GM12878 (cell line): Measurements from ENCODE around the gene GPBAR1. TPM values are rescaled to one million over a fixed set of nuclear protein-coding genes. Genes with fewer than 3 reads are reported as not detected.

Experiments used
- BHLHE40 ChIP-seq, 2 experiments: fragments of 450-650 bp in 1 of 2; IDR thresholded peaks; 2 replicates each; pipeline ENCODE4 v1.6.1; 2011 to 2017; ENCODE audit warnings: low read depth in 2 of 2, borderline replicate concordance in 1 of 2, improper control_type of control experiment in 1 of 2, low read length in 1 of 2, mild to moderate bottlenecking in 1 of 2
- CBFB ChIP-seq: IDR thresholded peaks from 2 replicates; pipeline ENCODE4 v1.6.1; 2016; ENCODE audit warnings: antibody characterized with exemption, low read depth
- CREM ChIP-seq: IDR thresholded peaks from 2 replicates; pipeline ENCODE4 v1.6.1; 2014; ENCODE audit warnings: antibody characterized with exemption, low read depth
- IKZF1 ChIP-seq: fragments of 450-650 bp; conservative IDR thresholded peaks from 2 replicates; pipeline ENCODE4 v1.6.1; 2017; ENCODE audit warnings: antibody characterized with exemption, mild to moderate bottlenecking
- MXI1 ChIP-seq: fragments of 150-350 bp; IDR thresholded peaks from 2 replicates; pipeline ENCODE4 v1.6.1; 2011; ENCODE audit warnings: low read depth, mild to moderate bottlenecking, inconsistent platforms, low read length, improper control_type of control experiment
- RBBP5 ChIP-seq: fragments of 200-600 bp; sonication (generic); conservative IDR thresholded peaks from 2 replicates; pipeline ENCODE4 v1.6.1; 2016
- RUNX3 ChIP-seq: IDR thresholded peaks from 2 replicates; pipeline ENCODE4 v1.6.1; 2012; ENCODE audit warnings: low read length, inconsistent platforms
- SPI1 ChIP-seq: IDR thresholded peaks from 2 replicates; pipeline ENCODE4 v1.6.1; 2011; ENCODE audit warnings: low read depth, mild to moderate bottlenecking, low read length, moderate library complexity, borderline replicate concordance; ENCODE audit not compliant: insufficient read depth
- TARDBP ChIP-seq: IDR thresholded peaks from 2 replicates; pipeline ENCODE4 v1.6.1; 2016; ENCODE audit warnings: borderline replicate concordance
- TCF12 ChIP-seq: IDR thresholded peaks from 2 replicates; pipeline ENCODE4 v1.6.1; 2011; ENCODE audit warnings: low read depth, mild to moderate bottlenecking, low read length
- YY1 ChIP-seq: IDR thresholded peaks from 2 replicates; pipeline ENCODE4 v1.6.1; 2011; ENCODE audit warnings: low read depth, mild to moderate bottlenecking, low read length
- ZSCAN29 ChIP-seq: fragments of 450-650 bp; IDR thresholded peaks from 2 replicates; pipeline ENCODE4 v1.6.1; 2017; ENCODE audit warnings: mild to moderate bottlenecking, moderate library complexity
- polyA plus RNA-seq, 11 experiments: library from polyadenylated mRNA; depleted of rRNA in 4 of 11; unstranded in 6 of 11; stranded (reverse) in 5 of 11; fragments of >200 nt; fragmentation: Nextera tagmentation in 4 of 11; fragmentation: Illumina TruSeq in 1 of 11; extraction: Ambion mirVana in 4 of 11; extraction: Trizol in 1 of 11; gene quantifications; 1 replicate in 1 of 11; 2 replicates in 10 of 11; pipeline versions ENCODE4 v1.2.1 to v1.2.3, GENCODE V29; 2011 to 2016; ENCODE audit warnings: inconsistent platforms in 2 of 11, missing spikeins in 2 of 11, low read depth in 1 of 11
- total RNA-seq, 4 experiments: library from RNA; depleted of rRNA in 3 of 4; stranded (reverse); fragments of >200 nt in 3 of 4; fragmentation: Illumina TruSeq in 1 of 4; extraction: Trizol in 1 of 4; gene quantifications; 2 replicates each; pipeline versions ENCODE4 v1.2.1 to v1.2.3, GENCODE V29; 2013 to 2021
- TF ChIP-seq, protein P1 (sequence below): IDR thresholded peaks from 2 replicates; pipeline ENCODE4 v1.6.1; 2012; ENCODE audit warnings: improper control_type of control experiment, low read depth, low read length; ENCODE audit not compliant: insufficient replicate concordance
- TF ChIP-seq, protein P2 (sequence below): fragments of 450-650 bp; IDR thresholded peaks from 2 replicates; pipeline ENCODE4 v1.6.1; 2017; ENCODE audit warnings: mild to moderate bottlenecking, moderate library complexity
- TF ChIP-seq, protein P3 (sequence below): IDR thresholded peaks from 2 replicates; pipeline ENCODE4 v1.6.1; 2011; ENCODE audit warnings: low read depth, mild to moderate bottlenecking, low read length, moderate library complexity, borderline replicate concordance; ENCODE audit errors: extremely low read depth

GPBAR1 gene
- total and polyA plus RNA-seq, 10 of the 15 experiments (the other 5 are each of a cell fraction or from before 2014, with no cell fraction given): 0.03 to 0.36 (median 0.11) TPM; not detected in 3

DNA sequence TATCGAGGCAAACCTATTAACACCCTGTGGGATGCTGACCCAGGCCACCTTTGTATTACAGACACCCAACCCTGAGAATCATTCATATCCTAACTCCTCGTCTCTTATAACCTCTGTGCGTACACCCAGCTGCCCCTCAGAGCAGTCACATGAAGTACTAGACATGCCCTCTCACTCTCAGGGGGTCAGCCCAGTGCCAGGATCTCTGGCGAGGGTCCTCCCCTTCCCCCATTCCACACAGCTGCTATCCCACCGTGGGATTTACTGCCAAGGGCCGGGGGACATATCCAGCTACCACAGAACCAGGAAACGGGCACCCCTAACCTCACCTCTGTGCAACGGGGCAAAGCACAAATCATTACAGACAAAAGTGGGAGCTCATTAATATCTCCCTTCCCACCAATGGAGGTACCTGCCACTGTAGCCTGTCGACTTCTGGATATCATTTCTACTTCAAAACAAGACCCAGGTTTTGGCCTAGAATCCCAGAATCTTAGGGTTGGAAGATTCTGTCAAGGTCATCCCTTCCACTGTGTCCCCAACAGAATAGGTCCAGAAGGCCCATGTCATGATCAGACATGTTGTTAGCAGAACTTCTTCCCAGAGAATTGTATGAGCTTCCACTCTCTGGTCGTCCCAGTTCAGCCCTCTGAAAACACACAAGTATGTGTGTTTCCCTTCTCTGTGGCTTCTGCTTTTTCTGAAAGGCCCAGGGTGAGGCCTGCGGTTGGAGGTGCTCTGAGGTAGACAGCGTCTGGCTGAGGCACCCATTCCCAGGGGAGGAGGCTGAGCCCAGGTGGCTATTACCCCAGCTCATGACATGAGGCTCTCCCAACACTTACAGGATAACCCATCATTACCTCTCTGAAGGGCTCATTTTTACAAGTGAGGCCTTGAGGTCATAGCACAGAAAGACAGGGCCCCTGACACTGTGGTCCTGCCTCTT lies 29.8 kb downstream of the GPBAR1 start (continued):
- TF ChIP-seq SPI1 (peak; percentile 81), RUNX3 (peak; percentile 94), CREM (peak; percentile 70), TARDBP (no peak), BHLHE40 (IDR thresholded peaks at IDR 0.05; ENCODE audit: borderline replicate concordance in 1 of 2, low read depth in 2 of 2, low read length in 1 of 2) (peak; percentile 45 to 46; a peak in 2 of 4 replicates), ZSCAN29 (no peak), CBFB (peak; percentile 74; the same call in 1 of the 2 replicates), MXI1 (peak; percentile 71), RBBP5 (no peak), TCF12 (peak; percentile 88; the same call in 1 of the 2 replicates), YY1 (peak; percentile 6; the same call in 1 of the 2 replicates), IKZF1 (no peak; the same call in none of the 2 replicates)
- TF ChIP-seq, protein P1, sequence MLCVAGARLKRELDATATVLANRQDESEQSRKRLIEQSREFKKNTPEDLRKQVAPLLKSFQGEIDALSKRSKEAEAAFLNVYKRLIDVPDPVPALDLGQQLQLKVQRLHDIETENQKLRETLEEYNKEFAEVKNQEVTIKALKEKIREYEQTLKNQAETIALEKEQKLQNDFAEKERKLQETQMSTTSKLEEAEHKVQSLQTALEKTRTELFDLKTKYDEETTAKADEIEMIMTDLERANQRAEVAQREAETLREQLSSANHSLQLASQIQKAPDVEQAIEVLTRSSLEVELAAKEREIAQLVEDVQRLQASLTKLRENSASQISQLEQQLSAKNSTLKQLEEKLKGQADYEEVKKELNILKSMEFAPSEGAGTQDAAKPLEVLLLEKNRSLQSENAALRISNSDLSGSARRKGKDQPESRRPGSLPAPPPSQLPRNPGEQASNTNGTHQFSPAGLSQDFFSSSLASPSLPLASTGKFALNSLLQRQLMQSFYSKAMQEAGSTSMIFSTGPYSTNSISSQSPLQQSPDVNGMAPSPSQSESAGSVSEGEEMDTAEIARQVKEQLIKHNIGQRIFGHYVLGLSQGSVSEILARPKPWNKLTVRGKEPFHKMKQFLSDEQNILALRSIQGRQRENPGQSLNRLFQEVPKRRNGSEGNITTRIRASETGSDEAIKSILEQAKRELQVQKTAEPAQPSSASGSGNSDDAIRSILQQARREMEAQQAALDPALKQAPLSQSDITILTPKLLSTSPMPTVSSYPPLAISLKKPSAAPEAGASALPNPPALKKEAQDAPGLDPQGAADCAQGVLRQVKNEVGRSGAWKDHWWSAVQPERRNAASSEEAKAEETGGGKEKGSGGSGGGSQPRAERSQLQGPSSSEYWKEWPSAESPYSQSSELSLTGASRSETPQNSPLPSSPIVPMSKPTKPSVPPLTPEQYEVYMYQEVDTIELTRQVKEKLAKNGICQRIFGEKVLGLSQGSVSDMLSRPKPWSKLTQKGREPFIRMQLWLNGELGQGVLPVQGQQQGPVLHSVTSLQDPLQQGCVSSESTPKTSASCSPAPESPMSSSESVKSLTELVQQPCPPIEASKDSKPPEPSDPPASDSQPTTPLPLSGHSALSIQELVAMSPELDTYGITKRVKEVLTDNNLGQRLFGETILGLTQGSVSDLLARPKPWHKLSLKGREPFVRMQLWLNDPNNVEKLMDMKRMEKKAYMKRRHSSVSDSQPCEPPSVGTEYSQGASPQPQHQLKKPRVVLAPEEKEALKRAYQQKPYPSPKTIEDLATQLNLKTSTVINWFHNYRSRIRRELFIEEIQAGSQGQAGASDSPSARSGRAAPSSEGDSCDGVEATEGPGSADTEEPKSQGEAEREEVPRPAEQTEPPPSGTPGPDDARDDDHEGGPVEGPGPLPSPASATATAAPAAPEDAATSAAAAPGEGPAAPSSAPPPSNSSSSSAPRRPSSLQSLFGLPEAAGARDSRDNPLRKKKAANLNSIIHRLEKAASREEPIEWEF: peak; percentile 86
- TF ChIP-seq, protein P2, sequence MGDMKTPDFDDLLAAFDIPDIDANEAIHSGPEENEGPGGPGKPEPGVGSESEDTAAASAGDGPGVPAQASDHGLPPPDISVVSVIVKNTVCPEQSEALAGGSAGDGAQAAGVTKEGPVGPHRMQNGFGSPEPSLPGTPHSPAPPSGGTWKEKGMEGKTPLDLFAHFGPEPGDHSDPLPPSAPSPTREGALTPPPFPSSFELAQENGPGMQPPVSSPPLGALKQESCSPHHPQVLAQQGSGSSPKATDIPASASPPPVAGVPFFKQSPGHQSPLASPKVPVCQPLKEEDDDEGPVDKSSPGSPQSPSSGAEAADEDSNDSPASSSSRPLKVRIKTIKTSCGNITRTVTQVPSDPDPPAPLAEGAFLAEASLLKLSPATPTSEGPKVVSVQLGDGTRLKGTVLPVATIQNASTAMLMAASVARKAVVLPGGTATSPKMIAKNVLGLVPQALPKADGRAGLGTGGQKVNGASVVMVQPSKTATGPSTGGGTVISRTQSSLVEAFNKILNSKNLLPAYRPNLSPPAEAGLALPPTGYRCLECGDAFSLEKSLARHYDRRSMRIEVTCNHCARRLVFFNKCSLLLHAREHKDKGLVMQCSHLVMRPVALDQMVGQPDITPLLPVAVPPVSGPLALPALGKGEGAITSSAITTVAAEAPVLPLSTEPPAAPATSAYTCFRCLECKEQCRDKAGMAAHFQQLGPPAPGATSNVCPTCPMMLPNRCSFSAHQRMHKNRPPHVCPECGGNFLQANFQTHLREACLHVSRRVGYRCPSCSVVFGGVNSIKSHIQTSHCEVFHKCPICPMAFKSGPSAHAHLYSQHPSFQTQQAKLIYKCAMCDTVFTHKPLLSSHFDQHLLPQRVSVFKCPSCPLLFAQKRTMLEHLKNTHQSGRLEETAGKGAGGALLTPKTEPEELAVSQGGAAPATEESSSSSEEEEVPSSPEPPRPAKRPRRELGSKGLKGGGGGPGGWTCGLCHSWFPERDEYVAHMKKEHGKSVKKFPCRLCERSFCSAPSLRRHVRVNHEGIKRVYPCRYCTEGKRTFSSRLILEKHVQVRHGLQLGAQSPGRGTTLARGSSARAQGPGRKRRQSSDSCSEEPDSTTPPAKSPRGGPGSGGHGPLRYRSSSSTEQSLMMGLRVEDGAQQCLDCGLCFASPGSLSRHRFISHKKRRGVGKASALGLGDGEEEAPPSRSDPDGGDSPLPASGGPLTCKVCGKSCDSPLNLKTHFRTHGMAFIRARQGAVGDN: peak; percentile 68
- TF ChIP-seq, protein P3, sequence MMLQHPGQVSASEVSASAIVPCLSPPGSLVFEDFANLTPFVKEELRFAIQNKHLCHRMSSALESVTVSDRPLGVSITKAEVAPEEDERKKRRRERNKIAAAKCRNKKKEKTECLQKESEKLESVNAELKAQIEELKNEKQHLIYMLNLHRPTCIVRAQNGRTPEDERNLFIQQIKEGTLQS: no peak
